GM19099 (cell line): ENCODE data around the gene ZSCAN5B.
"Not testable (repeated sequence)": the region's sequence is repeated elsewhere in the genome, so short reads cannot be mapped to it uniquely, and the experiment has no call there.

Experiments
- POLR2A ChIP-seq: IDR thresholded peaks from 3 replicates; pipeline ENCODE4 v1.6.1; 2011; ENCODE audit warnings: low read depth; ENCODE audit not compliant: insufficient read length; ENCODE audit errors: extremely low read depth

ZSCAN5B gene

DNA sequence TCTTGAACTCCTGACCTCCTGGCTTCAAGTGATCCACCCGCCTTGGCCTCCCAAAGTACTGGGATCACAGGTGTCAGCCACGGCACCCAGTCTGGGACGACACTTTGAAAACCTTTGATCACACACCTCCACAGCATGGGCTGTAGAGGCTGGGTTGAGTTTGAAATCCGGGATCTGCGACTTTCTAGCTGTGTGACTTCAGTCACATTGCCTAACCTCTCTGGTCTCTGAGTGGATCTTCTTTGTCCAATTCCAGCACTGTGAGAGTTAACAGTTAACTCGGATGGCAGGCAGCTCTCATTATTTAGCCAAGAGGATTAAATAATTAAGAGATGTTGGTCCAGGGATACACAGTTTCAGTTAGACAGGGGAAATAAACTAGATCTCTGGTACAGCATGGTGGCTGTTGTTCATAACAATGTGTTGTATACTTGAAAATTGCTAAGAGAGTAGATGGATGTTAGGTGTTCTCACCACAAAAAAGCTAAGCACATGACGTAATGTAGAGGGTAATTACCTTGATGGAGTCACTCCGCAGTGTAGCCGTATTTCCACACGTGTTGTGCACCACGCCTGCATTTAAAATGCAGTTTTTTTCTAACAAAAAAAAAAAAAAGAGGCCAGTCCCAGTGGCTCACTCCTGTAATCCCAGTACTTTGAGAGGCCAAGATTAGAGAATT is 19.9 kb downstream of the ZSCAN5B start:
- TF ChIP-seq POLR2A = no peak

DNA sequence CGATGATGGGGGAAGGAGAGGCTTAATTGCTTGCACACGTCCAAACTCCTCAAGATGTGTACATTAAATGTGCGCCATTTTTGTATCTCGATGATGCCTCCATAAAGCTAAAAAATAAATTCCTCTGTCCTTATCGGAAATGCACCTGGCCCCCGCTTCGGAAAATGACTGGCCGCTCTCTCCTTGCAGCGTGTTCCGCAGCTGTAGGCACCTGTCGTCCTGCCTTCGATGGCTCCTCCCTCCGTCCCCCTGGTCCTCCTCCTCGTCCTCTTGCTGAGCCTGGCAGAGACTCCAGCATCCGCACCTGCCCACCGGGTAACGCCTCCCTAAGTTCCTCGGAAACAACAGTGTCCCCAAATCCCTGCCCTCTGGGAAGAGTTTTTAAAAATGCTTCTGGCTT is 20.7 kb downstream of the ZSCAN5B start:
- no peak for TF ChIP-seq POLR2A

DNA sequence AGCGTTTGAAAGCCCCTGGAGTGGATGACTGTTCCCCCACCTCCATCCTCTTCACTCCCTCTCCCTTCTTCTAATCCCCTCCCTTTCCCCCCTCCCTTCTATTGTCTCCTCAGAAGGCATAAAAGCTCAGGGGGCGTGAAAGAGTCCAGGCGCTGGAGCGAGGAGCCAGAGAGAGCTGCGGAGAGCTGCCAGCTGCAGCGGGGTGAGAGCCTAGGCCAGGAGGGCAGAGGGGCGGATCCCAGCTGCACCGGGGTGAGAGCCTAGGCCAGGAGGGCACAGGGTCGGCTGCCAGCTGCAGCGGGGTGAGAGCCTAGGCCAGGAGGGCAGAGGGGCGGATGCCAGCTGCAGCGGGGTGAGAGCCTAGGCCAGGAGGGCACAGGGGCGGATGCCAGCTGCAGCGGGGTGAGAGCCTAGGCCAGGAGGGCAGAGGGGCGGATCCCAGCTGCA is 21.7 kb downstream of the ZSCAN5B start, which contains the start of gene GALP:
Gene GALP (plus strand): TSS at position 148 of the 447 bp plus-strand sequence. CDS start 1,101 bp downstream, outside the sequence.
- not testable (repeated sequence) for TF ChIP-seq POLR2A

DNA sequence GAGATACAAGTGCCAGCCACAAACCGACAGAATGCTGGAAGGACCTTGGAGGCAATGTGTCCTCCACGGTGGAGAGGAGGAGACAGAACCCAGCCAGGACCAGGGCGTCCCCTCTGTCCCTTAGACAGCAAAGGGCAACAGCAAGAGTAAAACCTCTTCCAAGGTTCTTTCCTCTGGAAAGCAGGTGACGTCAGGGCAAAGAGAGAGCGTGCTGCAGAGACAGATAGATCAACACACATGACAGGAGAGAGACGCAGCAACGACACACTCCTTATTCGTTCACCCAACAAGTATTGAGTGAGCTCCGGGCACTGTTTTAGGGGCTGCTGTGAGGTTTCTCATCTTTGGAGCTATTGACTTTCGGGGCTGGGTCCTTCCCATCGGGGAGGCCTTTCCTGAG is 23.0 kb downstream of the ZSCAN5B start:
- TF ChIP-seq POLR2A = no peak

DNA sequence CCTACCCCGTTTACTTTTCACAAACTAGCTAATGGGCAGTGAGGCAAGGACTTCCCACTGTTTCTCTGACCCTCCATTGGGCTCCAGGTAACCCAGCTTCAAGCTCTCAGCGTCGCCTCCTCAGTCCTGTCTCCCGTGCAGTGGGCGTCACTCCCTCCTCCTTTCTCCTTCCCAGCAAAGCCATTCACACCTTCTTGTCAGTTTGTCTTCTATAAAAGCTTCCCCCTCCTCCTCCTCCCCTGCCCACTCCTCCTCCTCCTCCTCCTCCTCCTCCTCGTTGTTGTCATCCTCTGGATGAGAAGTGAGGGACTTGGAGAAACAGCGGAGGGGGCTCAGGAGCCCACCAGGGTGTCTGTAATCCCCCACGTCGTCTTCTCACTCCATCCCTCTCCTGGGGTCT is 23.5 kb downstream of the ZSCAN5B start:
- no peak for TF ChIP-seq POLR2A

DNA sequence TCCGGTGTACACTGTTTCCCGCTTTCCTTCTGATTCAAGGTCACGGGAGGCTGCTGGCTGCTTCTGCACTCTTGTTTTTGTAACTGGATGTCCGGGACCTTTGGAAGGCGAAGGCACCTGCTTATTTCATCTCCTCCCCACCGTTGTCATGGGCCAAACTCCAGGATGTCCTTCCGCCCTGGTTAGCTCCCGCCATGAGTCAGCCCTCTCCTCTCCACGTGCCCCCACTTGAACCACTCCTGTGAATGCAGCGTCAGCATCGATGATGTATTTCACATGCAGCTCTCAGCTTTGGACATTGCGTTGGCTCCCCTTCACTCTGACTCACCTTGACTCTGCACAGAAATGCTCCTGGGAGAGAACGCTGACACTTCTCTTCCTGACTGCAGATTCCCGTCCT is 27.3 kb downstream of the ZSCAN5B start:
- no peak for TF ChIP-seq POLR2A

DNA sequence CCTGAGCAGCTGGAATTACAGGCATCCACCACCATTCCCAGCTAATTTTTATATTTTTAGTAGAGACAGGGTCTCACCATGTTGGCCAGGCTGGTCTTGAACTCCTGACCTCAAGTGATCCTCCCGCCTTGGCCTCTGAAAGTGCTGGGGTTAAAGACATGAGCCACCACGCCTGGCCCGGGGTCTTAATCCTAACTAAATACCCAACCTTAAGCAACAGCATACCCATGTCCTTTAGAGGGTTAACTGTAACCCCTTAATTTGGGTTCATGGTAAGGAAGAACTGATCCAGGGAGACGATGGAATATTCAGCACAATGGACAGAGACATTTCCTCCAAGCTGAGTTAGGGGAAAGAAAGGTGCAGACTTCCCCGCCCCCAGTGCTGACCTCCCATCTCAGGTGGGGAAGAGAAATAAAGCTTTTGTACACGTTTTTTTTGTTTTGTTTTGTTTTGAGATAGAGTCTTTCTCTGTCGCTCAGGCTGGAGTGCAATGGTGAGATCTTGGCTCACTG is 30.5 kb downstream of the ZSCAN5B start:
- no peak for TF ChIP-seq POLR2A

DNA sequence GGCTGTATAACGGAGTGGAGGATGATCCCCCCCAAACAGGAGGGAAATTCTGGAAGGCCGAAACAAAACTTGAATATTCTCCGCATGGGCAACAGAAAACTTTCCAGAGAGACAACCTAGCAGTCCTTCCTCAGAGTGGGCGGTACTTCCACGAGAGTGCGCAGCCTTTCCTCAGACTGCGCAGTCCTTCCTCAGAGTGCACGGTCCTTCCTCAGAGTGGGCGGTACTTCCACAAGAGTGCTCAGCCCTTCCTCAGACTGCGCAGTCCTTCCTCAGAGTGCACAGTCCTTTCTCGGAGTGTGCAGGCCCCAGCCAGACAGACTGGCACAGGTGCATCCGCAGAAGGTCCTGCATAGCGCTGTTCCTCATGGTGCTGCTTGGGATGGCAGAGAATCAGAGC is 34.5 kb downstream of the ZSCAN5B start:
- no peak for TF ChIP-seq POLR2A

DNA sequence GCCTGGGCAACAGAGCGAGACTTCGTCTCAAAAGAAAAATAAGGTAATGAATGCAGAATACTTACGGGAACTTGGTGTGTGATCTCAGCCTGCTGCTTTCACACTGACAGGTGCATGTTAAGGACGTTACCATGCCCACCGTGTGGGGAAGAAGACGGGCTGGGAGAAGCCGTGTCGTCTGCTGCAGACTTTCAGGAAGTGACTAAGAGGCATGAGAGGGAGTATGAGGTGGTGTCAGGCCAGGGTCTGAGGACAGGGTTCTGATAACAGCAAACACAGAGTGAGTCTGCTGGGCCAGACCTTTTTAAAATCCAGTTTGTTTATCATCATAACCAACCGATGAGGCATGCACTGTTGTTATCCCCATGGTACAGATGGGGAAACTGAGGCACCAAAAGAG is 35.3 kb downstream of the ZSCAN5B start:
- no peak for TF ChIP-seq POLR2A

DNA sequence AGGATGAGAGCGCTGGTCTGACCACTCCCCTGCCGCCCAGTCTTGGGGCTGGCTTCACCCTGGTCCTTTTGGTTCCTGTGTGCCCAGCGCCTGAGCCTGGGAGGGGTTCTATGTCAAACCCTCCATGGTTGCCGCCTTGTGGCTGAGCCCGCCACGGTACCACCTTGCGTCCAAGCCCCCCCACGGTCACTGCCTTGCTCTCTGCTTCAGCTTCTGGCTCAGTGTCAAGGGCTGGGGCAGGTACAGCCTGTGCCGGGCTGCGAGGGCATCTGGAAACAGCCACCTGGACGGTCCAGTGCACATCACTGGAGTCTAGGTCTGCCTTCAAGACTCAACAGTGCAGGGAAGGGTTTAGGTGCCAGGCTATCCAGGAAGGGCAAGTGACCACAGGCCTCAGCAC is 36.0 kb downstream of the ZSCAN5B start:
- no peak for TF ChIP-seq POLR2A

DNA sequence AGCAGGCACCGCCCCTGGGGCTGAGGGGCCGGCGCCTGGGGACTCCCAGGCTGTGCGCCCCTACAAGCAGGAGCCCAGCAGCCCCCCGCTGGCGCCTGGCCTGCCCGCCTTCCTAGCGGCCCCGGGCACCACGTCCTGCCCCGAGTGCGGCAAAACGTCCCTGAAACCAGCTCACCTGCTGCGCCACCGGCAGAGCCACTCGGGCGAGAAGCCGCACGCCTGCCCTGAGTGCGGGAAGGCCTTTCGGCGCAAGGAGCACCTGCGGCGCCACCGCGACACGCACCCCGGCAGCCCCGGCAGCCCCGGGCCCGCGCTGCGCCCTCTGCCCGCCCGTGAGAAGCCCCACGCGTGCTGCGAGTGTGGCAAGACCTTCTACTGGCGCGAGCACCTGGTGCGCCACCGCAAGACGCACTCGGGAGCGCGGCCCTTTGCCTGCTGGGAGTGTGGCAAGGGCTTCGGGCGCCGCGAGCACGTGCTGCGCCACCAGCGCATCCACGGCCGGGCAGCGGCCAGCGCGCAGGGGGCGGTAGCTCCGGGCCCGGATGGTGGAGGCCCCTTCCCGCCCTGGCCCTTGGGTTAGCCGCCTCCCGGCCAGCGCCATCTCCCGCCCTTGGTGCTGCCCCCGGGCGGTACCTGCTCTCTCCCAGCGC is 37.8 kb downstream of the ZSCAN5B start:
- no peak for TF ChIP-seq POLR2A

DNA sequence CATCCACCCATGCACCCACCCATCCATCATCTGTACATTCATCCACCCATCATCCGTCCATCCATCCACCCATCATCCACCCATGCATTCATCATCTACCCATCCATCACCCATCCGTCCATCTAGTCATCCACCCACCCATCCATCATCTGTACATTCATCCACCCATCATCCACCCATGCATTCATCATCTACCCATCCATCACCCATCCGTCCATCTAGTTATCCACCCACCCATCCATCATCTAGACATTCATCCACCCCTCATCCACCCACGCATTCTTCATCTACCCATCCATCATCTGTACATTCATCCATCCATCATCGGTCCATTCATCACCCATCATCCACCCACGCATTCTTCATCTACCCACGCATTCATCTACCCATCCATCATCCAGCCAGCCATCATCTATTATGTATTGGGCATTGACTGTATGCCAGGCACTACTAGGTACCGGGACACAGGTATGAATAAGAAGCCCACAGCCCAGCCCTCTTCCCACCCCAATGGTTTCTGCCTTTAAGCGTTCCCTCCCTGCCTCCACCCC is 38.5 kb downstream of the ZSCAN5B start:
- TF ChIP-seq POLR2A = no peak

DNA sequence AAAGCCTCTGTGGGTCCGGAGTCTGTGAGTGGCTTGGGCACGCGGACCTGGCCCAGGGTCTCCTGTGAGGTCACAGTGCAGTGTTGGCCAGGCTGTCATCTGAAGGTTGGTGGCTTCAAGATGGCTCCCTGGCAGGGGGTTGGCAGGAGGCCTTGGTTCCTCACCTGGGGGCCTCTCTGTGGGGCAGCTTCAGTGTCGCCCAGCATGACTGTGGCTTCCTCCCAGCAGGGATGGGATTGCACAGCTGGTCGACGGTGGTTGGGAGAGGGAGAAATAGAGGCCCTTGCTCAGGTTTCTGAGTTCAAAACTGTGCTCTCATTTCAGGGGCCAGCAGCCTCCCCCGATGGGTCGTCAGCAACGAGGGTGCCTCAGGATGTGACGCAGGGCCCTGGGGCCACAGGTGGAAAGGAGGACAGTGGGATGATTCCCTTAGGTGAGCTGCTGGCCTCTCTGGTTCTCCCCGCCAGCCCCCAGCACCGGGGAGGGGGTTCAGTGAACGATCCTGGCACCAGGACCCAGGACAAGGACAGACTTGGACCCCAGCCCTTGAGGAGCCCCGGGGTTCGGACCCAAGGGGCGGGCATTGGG is 39.3 kb downstream of the ZSCAN5B start:
- TF ChIP-seq POLR2A = no peak

DNA sequence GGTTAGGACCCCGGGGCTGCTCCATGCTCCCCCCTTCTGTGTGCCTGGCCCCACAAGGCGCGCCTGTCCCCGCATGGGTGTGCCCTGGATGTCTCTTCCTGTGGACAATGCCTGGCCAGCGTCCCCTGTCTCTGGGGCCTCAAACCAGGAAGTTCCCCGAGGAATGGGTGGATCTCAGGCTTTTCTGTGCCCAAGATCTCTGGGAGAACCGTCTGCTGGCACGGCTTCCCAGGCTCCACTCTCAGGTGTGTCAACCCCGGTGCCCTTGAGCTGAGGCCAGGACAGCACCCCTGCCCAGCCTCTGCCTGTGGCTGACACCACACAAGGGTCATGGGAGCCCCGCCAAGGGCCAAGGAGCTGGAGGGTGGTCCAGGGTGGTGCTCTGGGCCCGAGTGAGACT is 40.8 kb downstream of the ZSCAN5B start:
- TF ChIP-seq POLR2A = no peak

DNA sequence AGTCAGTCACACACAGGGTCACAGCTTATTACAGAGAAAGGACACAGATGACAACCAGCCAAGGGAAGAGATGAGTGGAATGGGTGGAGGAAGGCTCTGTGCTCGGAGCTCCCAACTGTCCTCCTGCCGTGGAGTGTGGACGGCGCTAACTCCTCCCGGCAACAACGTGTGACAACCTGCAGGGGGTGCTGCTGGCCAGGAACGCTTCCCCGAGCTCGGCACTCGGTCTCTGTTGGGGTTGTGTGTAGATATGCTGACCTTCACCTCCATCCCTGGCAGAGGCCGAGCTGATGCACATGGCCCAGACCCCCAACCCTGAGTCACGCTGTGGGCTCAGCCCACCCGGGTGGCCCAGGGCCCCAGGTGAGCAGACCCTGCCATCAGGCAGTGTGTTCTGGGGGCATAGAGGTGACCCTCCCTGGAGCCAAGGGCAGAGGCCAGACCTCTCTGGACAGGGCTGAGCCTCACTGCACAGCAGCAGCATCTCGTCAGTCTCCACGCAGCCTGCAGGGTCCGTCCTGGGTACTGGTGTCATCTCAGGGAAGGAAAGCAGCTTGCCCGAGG is 42.4 kb downstream of the ZSCAN5B start:
- no peak for TF ChIP-seq POLR2A
